NCI-H82 treated with DMSO at 0.1 percent for 48 hours (cell line): Measurements from ENCODE around the gene TRIM15.
"Not testable (repeated sequence)": the region's sequence is repeated elsewhere in the genome, so short reads cannot be mapped to it uniquely, and the experiment has no call there.

Experiments used
- DNase-seq: peaks from one replicate; lab custom pipeline; 2025; ENCODE audit not compliant: unreplicated experiment; lab: John Stamatoyannopoulos, UW

The TRIM15 gene

GRCh38 chr6:30162265-30163089, 869 bp upstream of the TRIM15 start:
- no peak for DNase-seq

DNA sequence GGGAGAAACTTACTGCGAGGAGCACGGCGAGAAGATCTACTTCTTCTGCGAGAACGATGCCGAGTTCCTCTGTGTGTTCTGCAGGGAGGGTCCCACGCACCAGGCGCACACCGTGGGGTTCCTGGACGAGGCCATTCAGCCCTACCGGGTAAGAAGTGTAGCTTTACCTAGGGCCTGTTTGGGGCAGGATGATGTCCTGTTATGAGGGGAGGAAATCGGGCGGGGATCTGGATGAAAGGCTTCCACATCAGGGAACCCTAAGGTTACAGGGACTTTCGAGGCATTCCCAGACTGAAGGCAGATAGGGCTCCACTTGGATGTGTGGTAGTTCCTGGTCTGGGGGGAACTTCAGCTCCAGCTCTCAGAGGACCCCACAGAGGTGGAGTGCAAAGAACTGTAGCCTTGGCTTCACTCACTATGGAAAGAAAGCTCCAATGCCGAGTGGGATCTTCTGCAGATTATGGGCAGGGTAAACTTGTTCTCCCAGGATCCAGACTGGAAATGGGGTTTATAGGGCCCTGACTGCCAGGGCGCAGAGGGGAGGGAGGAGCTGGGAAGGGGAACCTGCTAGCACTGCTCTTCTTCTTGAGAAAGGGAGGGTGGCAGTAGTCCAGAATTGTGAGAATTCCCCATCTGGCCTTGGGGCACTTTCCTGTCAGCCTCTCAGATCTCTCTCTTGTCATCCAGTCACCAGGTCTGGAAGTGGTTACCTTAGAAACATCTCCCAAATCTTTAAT, 740 bp downstream of the TRIM15 start:
- no peak for DNase-seq

GRCh38 chr6:30164714-30165113, 1.4 kb downstream of the TRIM15 start:
- DNase-seq = no peak

GRCh38 chr6:30165238-30165637, 1.9 kb downstream of the TRIM15 start:
- DNase-seq = not testable (repeated sequence)

DNA sequence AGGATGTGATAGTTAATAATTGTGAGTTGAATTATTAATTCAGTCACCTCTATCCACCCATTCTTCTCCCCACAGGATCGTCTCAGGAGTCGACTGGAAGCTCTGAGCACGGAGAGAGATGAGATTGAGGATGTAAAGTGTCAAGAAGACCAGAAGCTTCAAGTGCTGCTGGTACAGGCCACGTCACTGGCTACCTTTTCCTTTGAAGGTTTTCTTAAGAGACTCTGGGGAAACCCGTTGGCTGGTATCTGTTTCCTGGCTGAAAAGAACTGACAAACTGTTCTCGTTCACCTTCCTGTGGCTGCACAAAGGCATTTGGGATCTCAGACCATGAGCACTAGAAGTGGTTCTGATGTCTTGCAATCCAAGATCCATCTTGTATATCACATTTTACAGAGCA, 3.8 kb downstream of the TRIM15 start:
- no peak for DNase-seq

- DNase-seq = no peak
These were observed 5.4 kb downstream of the TRIM15 start for GRCh38 chr6:30168741-30169140.

- peak; percentile 34 for DNase-seq
These were observed 6.6 kb downstream of the TRIM15 start for GRCh38 chr6:30169658-30170614.

DNA sequence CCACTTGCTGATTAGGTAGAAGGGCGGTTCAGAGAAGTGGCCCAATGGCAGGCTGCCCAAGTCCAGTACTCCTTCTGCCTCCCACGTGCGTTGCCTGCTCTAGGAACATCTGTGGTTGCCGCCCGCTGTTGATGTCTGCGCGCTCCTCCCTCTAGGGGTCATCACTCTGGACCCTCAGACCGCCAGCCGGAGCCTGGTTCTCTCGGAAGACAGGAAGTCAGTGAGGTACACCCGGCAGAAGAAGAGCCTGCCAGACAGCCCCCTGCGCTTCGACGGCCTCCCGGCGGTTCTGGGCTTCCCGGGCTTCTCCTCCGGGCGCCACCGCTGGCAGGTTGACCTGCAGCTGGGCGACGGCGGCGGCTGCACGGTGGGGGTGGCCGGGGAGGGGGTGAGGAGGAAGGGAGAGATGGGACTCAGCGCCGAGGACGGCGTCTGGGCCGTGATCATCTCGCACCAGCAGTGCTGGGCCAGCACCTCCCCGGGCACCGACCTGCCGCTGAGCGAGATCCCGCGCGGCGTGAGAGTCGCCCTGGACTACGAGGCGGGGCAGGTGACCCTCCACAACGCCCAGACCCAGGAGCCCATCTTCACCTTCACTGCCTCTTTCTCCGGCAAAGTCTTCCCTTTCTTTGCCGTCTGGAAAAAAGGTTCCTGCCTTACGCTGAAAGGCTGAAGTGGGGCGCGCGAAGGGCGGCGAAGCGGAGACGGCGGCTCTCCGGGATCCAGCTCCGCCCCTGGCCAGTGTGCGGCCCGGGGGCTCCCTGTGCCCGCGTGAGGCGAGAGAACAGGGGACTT, 8.5 kb downstream of the TRIM15 start:
- DNase-seq = no peak

DNA sequence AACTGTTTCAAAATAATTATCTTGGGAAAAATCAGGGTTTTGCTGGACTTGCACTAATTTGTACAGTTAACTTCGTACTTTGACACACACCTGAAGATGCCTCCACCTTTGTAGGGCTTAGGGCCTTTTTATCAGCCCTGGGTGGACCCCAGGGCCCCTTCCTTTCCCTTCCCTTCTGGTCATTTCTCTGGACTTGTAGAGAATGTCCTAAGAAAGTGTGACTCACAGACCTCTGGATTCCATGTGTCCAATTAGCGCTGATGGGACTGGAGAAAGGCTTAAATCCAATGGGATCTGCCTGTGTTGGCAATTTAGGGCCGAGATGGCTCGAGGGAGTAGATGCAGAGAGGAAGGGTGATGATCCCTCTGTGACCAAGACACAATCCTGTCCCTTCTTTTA, 9.3 kb downstream of the TRIM15 start:
- DNase-seq = no peak

- peak; percentile 61 for DNase-seq
These were observed 12.4 kb downstream of the TRIM15 start for GRCh38 chr6:30175765-30176164.

- no peak for DNase-seq
These were observed 15.5 kb downstream of the TRIM15 start for GRCh38 chr6:30178837-30179236.

- DNase-seq = no peak
These were observed 16.8 kb downstream of the TRIM15 start for GRCh38 chr6:30180145-30180544.

- no peak for DNase-seq
These were observed 21.2 kb downstream of the TRIM15 start for GRCh38 chr6:30184417-30185031.

DNA sequence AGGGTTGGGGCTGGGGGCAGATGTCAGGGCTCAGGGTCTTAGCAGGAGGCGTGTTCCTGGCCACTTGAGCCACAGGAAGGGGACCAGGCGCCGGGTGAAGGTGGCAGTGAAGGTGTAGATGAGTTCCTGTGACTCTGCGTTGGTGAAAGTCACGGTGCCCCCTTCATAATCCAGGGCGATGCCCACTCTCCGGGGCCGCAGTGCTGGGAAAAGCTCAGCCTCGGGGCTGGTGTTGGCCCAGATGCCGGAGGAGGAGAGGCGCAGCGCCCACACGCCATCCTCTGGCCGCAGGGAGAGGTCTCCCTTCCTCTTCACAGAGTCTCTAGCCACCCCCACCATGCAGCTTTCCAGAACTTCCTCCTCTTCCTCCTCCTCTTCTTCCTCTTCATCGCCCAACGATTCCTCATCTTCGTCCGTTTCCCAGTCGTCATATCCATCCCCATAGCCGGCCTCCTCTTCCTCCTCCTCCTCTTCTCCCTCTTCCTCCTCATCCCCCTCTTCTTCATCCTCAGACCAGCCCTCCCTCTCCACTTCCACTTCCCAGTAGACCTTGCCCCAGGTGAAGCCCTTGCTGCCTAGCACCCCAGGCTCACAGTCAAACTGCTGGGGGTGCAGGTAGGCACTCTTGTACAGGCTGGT, 22.6 kb downstream of the TRIM15 start:
- no peak for DNase-seq

DNA sequence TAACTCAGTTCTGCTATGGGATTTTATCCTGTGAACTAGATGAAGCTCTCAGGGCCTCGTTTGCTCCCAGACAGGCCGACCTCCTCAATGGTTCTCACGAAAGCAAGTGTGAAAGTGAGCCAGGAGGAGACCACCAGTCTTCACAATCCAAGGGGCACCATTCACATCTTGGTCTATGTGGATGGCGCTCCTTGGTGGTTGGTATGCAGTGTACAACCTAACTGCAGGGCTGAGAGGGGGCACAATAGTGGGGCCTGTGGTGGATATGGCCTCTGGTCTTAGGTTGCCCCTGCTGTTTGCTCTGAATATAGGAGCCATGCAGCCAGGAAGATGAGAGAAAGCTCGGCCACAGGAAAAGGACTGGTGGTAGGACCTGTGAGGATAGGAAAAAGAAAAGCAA, 25.2 kb downstream of the TRIM15 start:
- DNase-seq = no peak

GRCh38 chr6:30192076-30192475, 28.7 kb downstream of the TRIM15 start:
- no peak for DNase-seq

DNA sequence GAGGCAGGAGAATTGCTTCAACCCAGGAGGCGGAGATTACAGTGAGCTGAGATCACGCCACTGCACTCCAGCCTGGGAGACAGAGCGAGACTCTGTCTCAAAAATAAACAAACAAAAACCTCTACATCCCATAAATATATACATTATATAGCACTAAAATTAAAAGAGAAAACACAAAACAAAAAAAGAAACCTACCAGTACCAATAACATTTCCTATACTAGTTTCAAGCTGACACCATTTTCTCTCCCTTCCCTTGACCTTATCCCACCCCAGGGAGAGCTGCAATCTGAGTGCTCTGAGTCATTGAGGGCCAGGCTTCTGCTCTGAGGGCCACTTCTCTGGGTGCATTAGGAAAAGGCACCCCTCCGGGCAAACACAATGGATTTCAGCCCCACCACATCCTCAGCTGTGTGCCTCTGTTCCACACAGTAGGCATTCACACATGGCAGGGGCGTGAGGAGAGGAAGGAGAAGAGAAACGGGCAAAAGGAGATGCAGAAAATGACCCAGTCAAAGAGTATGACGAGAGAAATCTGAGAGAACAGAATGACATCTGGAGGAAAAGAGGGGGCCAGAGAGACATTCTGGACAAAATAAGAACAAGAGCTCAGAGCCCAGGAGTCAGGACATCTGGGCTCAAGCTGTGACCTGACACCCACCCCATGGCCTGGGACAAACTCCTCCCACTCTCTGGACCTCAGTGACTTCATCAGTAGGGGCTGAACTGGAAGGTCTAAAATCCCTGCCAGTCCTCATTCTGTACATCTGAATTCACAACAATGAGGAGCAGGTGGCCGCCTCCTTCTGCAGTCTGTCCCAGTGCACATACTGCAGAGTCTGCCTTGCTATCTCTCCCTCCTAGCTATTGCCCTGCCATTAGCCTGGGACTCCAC, 31.7 kb downstream of the TRIM15 start:
- no peak for DNase-seq

GRCh38 chr6:30195951-30196350, 32.6 kb downstream of the TRIM15 start:
- no peak for DNase-seq

GRCh38 chr6:30196376-30196775, 33.0 kb downstream of the TRIM15 start:
- DNase-seq = no peak
